KMS-11 (cell line): ENCODE measurements around the gene EPRS1.
A peak's percentile ranks its signal among the peaks of the same experiment; 100 is the strongest.

Source experiments
- H2AFZ ChIP-seq: fragments of 200-600 bp; sonication (generic); 2 replicates; pipeline ENCODE4 v1.6.1; 2016; ENCODE audit warnings: antibody characterized with exemption, mixed run types, low read depth
- H3K27ac ChIP-seq: fragments of 200-600 bp; sonication (generic); 2 replicates; pipeline ENCODE4 v1.6.1; 2016; ENCODE audit warnings: mild to moderate bottlenecking, mixed run types
- H3K27me3 ChIP-seq: fragments of 200-600 bp; sonication (generic); 2 replicates; pipeline ENCODE4 v1.6.1; 2017; ENCODE audit warnings: mild to moderate bottlenecking, low read depth, mixed run types, moderate library complexity; ENCODE audit not compliant: insufficient read depth
- H3K36me3 ChIP-seq: fragments of 200-600 bp; sonication (generic); 2 replicates; pipeline ENCODE4 v1.6.1; 2017; ENCODE audit warnings: mild to moderate bottlenecking, mixed run types; ENCODE audit not compliant: insufficient read depth
- H3K4me1 ChIP-seq: fragments of 200-600 bp; sonication (generic); 2 replicates; pipeline ENCODE4 v1.6.1; 2016; ENCODE audit warnings: mild to moderate bottlenecking, low read depth, mixed run types; ENCODE audit not compliant: poor library complexity, severe bottlenecking
- H3K4me2 ChIP-seq: fragments of 200-600 bp; sonication (generic); 2 replicates; pipeline ENCODE4 v1.7.0; 2016; ENCODE audit warnings: mild to moderate bottlenecking, mixed run types
- H3K4me3 ChIP-seq: fragments of 200-600 bp; sonication (generic); IDR thresholded peaks from 2 replicates; pipeline ENCODE4 v1.6.1; 2017; ENCODE audit warnings: low read depth, low read length, mixed read lengths; ENCODE audit not compliant: insufficient read depth
- H3K79me2 ChIP-seq: fragments of 200-600 bp; sonication (generic); 2 replicates; pipeline ENCODE4 v1.6.1; 2016; ENCODE audit warnings: low read depth, mixed run types; ENCODE audit not compliant: insufficient read depth
- H3K9ac ChIP-seq: fragments of 200-600 bp; sonication (generic); 2 replicates; pipeline ENCODE4 v1.6.1; 2016; ENCODE audit warnings: mild to moderate bottlenecking, mixed run types
- H4K20me1 ChIP-seq: fragments of 200-600 bp; sonication (generic); 2 replicates; pipeline ENCODE4 v1.6.1; 2016; ENCODE audit warnings: mild to moderate bottlenecking, mixed run types; ENCODE audit not compliant: insufficient read depth
- CTCF ChIP-seq: fragments of 200-600 bp; sonication (generic); conservative IDR thresholded peaks from 2 replicates; pipeline ENCODE4 v1.6.1; 2017; ENCODE audit warnings: low read depth, mild to moderate bottlenecking, antibody characterized with exemption, low read length, moderate library complexity, mixed read lengths

Gene EPRS1

GRCh38 chr1:220028346-220028895 lies 17.9 kb downstream of the EPRS1 start:
- TF ChIP-seq CTCF: no peak
- H3K79me2 ChIP-seq: peaks cover 4% of the 10 kb centered on the region; the same call in 1 of the 2 replicates

GRCh38 chr1:220019071-220019470 lies 27.2 kb downstream of the EPRS1 start:
- Histone ChIP-seq H3K27ac (no peak overlapping the region), H3K79me2 (no peaks in the 10 kb centered on the region), H3K36me3 (peaks cover 23% of the 10 kb centered on the region; the same call in 1 of the 2 replicates), H4K20me1 (no peaks in the 10 kb centered on the region), H3K9ac (no peak overlapping the region), H3K4me2 (no peak overlapping the region), H2AFZ (no peak overlapping the region), H3K4me1 (peaks cover 23% of the 10 kb centered on the region), H3K4me3 (no peak overlapping the region), H3K27me3 (no peaks in the 10 kb centered on the region)
- no peak for TF ChIP-seq CTCF

More at GRCh38 chr1:220028346-220028895, 17.9 kb downstream of the EPRS1 start:
- Histone ChIP-seq H3K4me2 (no peak overlapping the region), H3K27ac (no peak overlapping the region), H3K9ac (no peak overlapping the region), H3K4me1 (no peaks in the 10 kb centered on the region), H2AFZ (no peak overlapping the region), H3K4me3 (no peak overlapping the region), H3K27me3 (no peaks in the 10 kb centered on the region), H3K36me3 (peaks cover 22% of the 10 kb centered on the region), H4K20me1 (no peaks in the 10 kb centered on the region)

- H3K4me1 ChIP-seq: peaks cover 31% of the 10 kb centered on the region
- H3K27me3 ChIP-seq: no peaks in the 10 kb centered on the region
- no peak overlapping the region for H2AFZ ChIP-seq
- no peak overlapping the region for H3K9ac ChIP-seq
- peaks cover 9% of the 10 kb centered on the region; the same call in 1 of the 2 replicates for H3K36me3 ChIP-seq
- 0 out of 2 replicates have a peak overlapping the region, but pooled peaks have one; percentile 12 for H3K4me2 ChIP-seq
- H3K27ac ChIP-seq: no peak overlapping the region
- no peak overlapping the region for H3K4me3 ChIP-seq
- no peaks in the 10 kb centered on the region for H4K20me1 ChIP-seq
- TF ChIP-seq CTCF: no peak
- no peaks in the 10 kb centered on the region for H3K79me2 ChIP-seq
Observed at GRCh38 chr1:220013497-220013896, 32.8 kb downstream of the EPRS1 start.

GRCh38 chr1:220012259-220012658 lies 34.0 kb downstream of the EPRS1 start:
- H3K79me2 ChIP-seq: no peaks in the 10 kb centered on the region

More at GRCh38 chr1:220012259-220012658, 34.0 kb downstream of the EPRS1 start:
- Histone ChIP-seq H3K4me1 (peaks cover 31% of the 10 kb centered on the region), H3K27me3 (no peaks in the 10 kb centered on the region), H2AFZ (no peak overlapping the region), H3K4me2 (no peak overlapping the region), H4K20me1 (no peaks in the 10 kb centered on the region), H3K27ac (0 out of 2 replicates have a peak overlapping the region, but pooled peaks have one; percentile 11), H3K36me3 (peaks cover 7% of the 10 kb centered on the region; the same call in 1 of the 2 replicates), H3K4me3 (no peak overlapping the region), H3K9ac (no peak overlapping the region)
- TF ChIP-seq CTCF: no peak; the same call in 1 of the 2 replicates
